ENCODE results near the gene NEK5. TPM values are rescaled to one million over a fixed set of nuclear protein-coding genes. Genes with fewer than 3 reads are reported as not detected.
"Not testable (repeated sequence)": the region's sequence is repeated elsewhere in the genome, so short reads cannot be mapped to it uniquely, and the experiment has no call there.

NEK5 gene
- total and polyA plus RNA-seq, 2 donors (not counting 3 experiments of a cell fraction or from before 2014, with no cell fraction given), result 0.03 to 0.18 TPM

- Histone ChIP-seq H2AFZ (ENCODE audit: low read depth, low read length) (no peak overlapping the region), H3K4me3 (replicated peaks in 1 of 3; ENCODE audit: insufficient read depth in 1 of 3, low read depth in 1 of 3, low read length in 3 of 3) (no peak overlapping the region), H4K20me1 (replicated peaks; ENCODE audit: control insufficient read depth, extremely low read depth, insufficient read depth, low read length) (no peaks in the 10 kb centered on the region), H3K9ac (replicated peaks; ENCODE audit: extremely low read depth, insufficient read depth, low read length) (no peak overlapping the region), H3K27ac (ENCODE audit: insufficient read depth, low read depth, low read length) (no peak overlapping the region), H3K4me1 (ENCODE audit: control insufficient read depth, extremely low read depth, insufficient read depth, low read length) (no peaks in the 10 kb centered on the region), H3K27me3 (ENCODE audit: control insufficient read depth in 2 of 2, insufficient read depth in 2 of 2, low read length in 2 of 2) (no peaks in the 10 kb centered on the region), H3K79me2 (ENCODE audit: control insufficient read depth, insufficient read depth, low read length) (no peaks in the 10 kb centered on the region), H3K9me1 (replicated peaks; ENCODE audit: control insufficient read depth, extremely low read depth, insufficient read depth, low read length) (no peaks in the 10 kb centered on the region), H3K4me2 (ENCODE audit: insufficient read depth, low read length) (no peak overlapping the region), H3K9me3 (replicated peaks; ENCODE audit: control insufficient read depth, insufficient read depth, low read length) (no peaks in the 10 kb centered on the region), H3K36me3 (ENCODE audit: control insufficient read depth in 2 of 2, extremely low read depth in 1 of 2, insufficient read depth in 2 of 2, low read length in 2 of 2) (peaks cover 0 to 6% of the 10 kb centered on the region in 2 experiments)
- ChIA-PET CTCF (interaction anchor here (0.6 to 2.2 kb wide), 3 partner anchors 8 to 277 kb away, joined by 3 to 10 read pairs (median 3); partner anchors contain the start of gene VPS36), POLR2A (no interaction called here)
- intact Hi-C loops (cut with micrococcal nuclease) (no loop called here), dilution Hi-C loops (cut with MboI; ENCODE audit: extremely low pct_ligation_motif_present, low sequenced_read_pairs) (no loop called here)
- TF ChIP-seq FOS (IDR thresholded peaks at IDR 0.05; ENCODE audit: borderline replicate concordance, insufficient read depth, low read length) (no peak), POLR2AphosphoS5 (IDR thresholded peaks at IDR 0.05; ENCODE audit: insufficient read depth, low read depth, low read length) (no peak), POLR2A (IDR thresholded peaks at IDR 0.05; ENCODE audit: low read depth, low read length) (no peak), MYC (IDR thresholded peaks at IDR 0.05; ENCODE audit: low read depth, low read length) (no peak), GATA2 (IDR thresholded peaks at IDR 0.05; ENCODE audit: insufficient read depth, insufficient read length, low read depth, low read length) (no peak), CTCF (IDR thresholded peaks at IDR 0.05; ENCODE audit: extremely low read depth in 1 of 2, insufficient read depth in 1 of 2, low read depth in 1 of 2, low read length in 2 of 2) (no peak), JUN (IDR thresholded peaks at IDR 0.05; ENCODE audit: borderline replicate concordance, insufficient read depth, insufficient read length, low read depth) (no peak), MAX (IDR thresholded peaks at IDR 0.05; ENCODE audit: insufficient read depth, insufficient read length) (no peak)
- FAIRE-seq (no peak), DNase-seq (ENCODE audit: low read depth, low spot score) (no peak)
- no TSS peak for BruUV-seq (replicated peaks)
Measured at GRCh38 chr13:52173373-52173772, 44.5 kb upstream of the NEK5 start.

GRCh38 chr13:52171686-52172085, 42.8 kb upstream of the NEK5 start:
- H3K9ac ChIP-seq (replicated peaks; ENCODE audit: extremely low read depth, insufficient read depth, low read length); intact Hi-C loops (cut with micrococcal nuclease); H3K27me3 ChIP-seq (ENCODE audit: control insufficient read depth in 2 of 2, insufficient read depth in 2 of 2, low read length in 2 of 2); H3K36me3 ChIP-seq (ENCODE audit: control insufficient read depth in 2 of 2, extremely low read depth in 1 of 2, insufficient read depth in 2 of 2, low read length in 2 of 2); H3K27ac ChIP-seq (ENCODE audit: insufficient read depth, low read depth, low read length); H3K9me1 ChIP-seq (replicated peaks; ENCODE audit: control insufficient read depth, extremely low read depth, insufficient read depth, low read length); H3K79me2 ChIP-seq (ENCODE audit: control insufficient read depth, insufficient read depth, low read length); CTCF ChIA-PET; FAIRE-seq; H3K4me2 ChIP-seq (ENCODE audit: insufficient read depth, low read length); POLR2A ChIA-PET; H3K4me3 ChIP-seq (replicated peaks in 1 of 3; ENCODE audit: insufficient read depth in 1 of 3, low read depth in 1 of 3, low read length in 3 of 3); H4K20me1 ChIP-seq (replicated peaks; ENCODE audit: control insufficient read depth, extremely low read depth, insufficient read depth, low read length); BruUV-seq (replicated peaks); H2AFZ ChIP-seq (ENCODE audit: low read depth, low read length); H3K9me3 ChIP-seq (replicated peaks; ENCODE audit: control insufficient read depth, insufficient read depth, low read length); H3K4me1 ChIP-seq (ENCODE audit: control insufficient read depth, extremely low read depth, insufficient read depth, low read length); DNase-seq (ENCODE audit: low read depth, low spot score); dilution Hi-C loops (cut with MboI; ENCODE audit: extremely low pct_ligation_motif_present, low sequenced_read_pairs): not testable (repeated sequence)

GRCh38 chr13:52170828-52171391, 42.0 kb upstream of the NEK5 start:
- intact Hi-C loops (cut with micrococcal nuclease); H3K27me3 ChIP-seq (ENCODE audit: control insufficient read depth in 2 of 2, insufficient read depth in 2 of 2, low read length in 2 of 2); H2AFZ ChIP-seq (ENCODE audit: low read depth, low read length); H3K4me3 ChIP-seq (replicated peaks in 1 of 3; ENCODE audit: insufficient read depth in 1 of 3, low read depth in 1 of 3, low read length in 3 of 3); FAIRE-seq; H3K9me1 ChIP-seq (replicated peaks; ENCODE audit: control insufficient read depth, extremely low read depth, insufficient read depth, low read length); H3K36me3 ChIP-seq (ENCODE audit: control insufficient read depth in 2 of 2, extremely low read depth in 1 of 2, insufficient read depth in 2 of 2, low read length in 2 of 2); DNase-seq (ENCODE audit: low read depth, low spot score); BruUV-seq (replicated peaks); POLR2A ChIA-PET; dilution Hi-C loops (cut with MboI; ENCODE audit: extremely low pct_ligation_motif_present, low sequenced_read_pairs); H3K4me1 ChIP-seq (ENCODE audit: control insufficient read depth, extremely low read depth, insufficient read depth, low read length); H3K79me2 ChIP-seq (ENCODE audit: control insufficient read depth, insufficient read depth, low read length); CTCF ChIA-PET; H4K20me1 ChIP-seq (replicated peaks; ENCODE audit: control insufficient read depth, extremely low read depth, insufficient read depth, low read length); H3K9ac ChIP-seq (replicated peaks; ENCODE audit: extremely low read depth, insufficient read depth, low read length); H3K9me3 ChIP-seq (replicated peaks; ENCODE audit: control insufficient read depth, insufficient read depth, low read length); H3K4me2 ChIP-seq (ENCODE audit: insufficient read depth, low read length); H3K27ac ChIP-seq (ENCODE audit: insufficient read depth, low read depth, low read length): not testable (repeated sequence)

Measured in endothelial cell of umbilical vein (primary cell).